Measurements from ENCODE around the gene SMYD3. TPM values are rescaled to one million over a fixed set of nuclear protein-coding genes. Genes with fewer than 3 reads are reported as not detected.

SMYD3 gene
- polyA plus RNA-seq, 2 of the 4 experiments (the other 2 are of a cell fraction) = 18.2 to 35.2 TPM

DNA sequence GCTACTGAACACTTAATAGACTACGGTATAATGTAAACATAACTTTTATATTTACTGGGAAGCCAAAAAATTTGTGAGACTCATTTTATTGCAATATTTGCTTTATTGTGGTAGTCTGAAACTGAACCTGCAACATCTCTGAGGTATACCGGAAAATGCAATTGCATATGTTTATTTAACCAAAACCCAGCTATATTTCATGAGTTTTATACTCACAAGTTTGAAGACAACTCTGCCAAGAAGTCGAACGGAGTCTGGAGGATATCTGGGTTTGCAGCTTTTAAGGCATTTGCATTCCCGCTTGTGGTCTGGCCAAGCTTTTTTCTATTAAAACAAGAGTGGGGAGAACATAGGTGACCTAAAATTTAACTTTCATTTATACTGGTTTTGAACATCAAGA, 171.9 kb downstream of the SMYD3 start:
- H3K27ac ChIP-seq = no peak overlapping the region
- ATAC-seq = no peak
- no peak for DNase-seq (ENCODE audit: low read depth in 1 of 2, low spot score in 1 of 2)
- WGBS (ENCODE audit: missing lambda C conversion rate) = 89% methylated on average over 5 of the region's 5 CpGs
- ChIA-PET CTCF (no interaction called here), POLR2A (no interaction called here)
- no peaks in the 10 kb centered on the region for H3K9me3 ChIP-seq
- peak; percentile 51 for FAIRE-seq
- H3K4me1 ChIP-seq = no peaks in the 10 kb centered on the region
- no peak overlapping the region for H3K4me2 ChIP-seq
- no peak for TF ChIP-seq FOXS1 (CRISPR knock-in tag; IDR thresholded peaks at IDR 0.05)
- TF ChIP-seq, protein P1, sequence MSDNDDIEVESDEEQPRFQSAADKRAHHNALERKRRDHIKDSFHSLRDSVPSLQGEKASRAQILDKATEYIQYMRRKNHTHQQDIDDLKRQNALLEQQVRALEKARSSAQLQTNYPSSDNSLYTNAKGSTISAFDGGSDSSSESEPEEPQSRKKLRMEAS (IDR thresholded peaks at IDR 0.05) = no peak
- TF ChIP-seq CHD2 (IDR thresholded peaks at IDR 0.05; ENCODE audit: low read length, partially characterized antibody) = no peak
- no peak for TF ChIP-seq EP300 (IDR thresholded peaks at IDR 0.05)
- TF ChIP-seq RAD21 (conservative IDR thresholded peaks at IDR 0.05 in 1 of 2, IDR thresholded peaks at IDR 0.05 in 1 of 2) = no peak
- no peak for TF ChIP-seq RCOR1 (IDR thresholded peaks at IDR 0.05; ENCODE audit: low read depth, low read length)
- TF ChIP-seq, protein P2, sequence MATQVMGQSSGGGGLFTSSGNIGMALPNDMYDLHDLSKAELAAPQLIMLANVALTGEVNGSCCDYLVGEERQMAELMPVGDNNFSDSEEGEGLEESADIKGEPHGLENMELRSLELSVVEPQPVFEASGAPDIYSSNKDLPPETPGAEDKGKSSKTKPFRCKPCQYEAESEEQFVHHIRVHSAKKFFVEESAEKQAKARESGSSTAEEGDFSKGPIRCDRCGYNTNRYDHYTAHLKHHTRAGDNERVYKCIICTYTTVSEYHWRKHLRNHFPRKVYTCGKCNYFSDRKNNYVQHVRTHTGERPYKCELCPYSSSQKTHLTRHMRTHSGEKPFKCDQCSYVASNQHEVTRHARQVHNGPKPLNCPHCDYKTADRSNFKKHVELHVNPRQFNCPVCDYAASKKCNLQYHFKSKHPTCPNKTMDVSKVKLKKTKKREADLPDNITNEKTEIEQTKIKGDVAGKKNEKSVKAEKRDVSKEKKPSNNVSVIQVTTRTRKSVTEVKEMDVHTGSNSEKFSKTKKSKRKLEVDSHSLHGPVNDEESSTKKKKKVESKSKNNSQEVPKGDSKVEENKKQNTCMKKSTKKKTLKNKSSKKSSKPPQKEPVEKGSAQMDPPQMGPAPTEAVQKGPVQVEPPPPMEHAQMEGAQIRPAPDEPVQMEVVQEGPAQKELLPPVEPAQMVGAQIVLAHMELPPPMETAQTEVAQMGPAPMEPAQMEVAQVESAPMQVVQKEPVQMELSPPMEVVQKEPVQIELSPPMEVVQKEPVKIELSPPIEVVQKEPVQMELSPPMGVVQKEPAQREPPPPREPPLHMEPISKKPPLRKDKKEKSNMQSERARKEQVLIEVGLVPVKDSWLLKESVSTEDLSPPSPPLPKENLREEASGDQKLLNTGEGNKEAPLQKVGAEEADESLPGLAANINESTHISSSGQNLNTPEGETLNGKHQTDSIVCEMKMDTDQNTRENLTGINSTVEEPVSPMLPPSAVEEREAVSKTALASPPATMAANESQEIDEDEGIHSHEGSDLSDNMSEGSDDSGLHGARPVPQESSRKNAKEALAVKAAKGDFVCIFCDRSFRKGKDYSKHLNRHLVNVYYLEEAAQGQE (IDR thresholded peaks at IDR 0.05) = no peak
- no peak for TF ChIP-seq KDM5A (IDR thresholded peaks at IDR 0.05)
- TF ChIP-seq NPAS2 (CRISPR knock-in tag; IDR thresholded peaks at IDR 0.05; ENCODE audit: borderline replicate concordance) = no peak
- TF ChIP-seq CBX2 (IDR thresholded peaks at IDR 0.05; ENCODE audit: borderline replicate concordance, low read depth) = no peak
- no peak for TF ChIP-seq CEBPB (IDR thresholded peaks at IDR 0.05)
- TF ChIP-seq KDM1A (IDR thresholded peaks at IDR 0.05; ENCODE audit: low read depth) = no peak
- TF ChIP-seq, protein P3, sequence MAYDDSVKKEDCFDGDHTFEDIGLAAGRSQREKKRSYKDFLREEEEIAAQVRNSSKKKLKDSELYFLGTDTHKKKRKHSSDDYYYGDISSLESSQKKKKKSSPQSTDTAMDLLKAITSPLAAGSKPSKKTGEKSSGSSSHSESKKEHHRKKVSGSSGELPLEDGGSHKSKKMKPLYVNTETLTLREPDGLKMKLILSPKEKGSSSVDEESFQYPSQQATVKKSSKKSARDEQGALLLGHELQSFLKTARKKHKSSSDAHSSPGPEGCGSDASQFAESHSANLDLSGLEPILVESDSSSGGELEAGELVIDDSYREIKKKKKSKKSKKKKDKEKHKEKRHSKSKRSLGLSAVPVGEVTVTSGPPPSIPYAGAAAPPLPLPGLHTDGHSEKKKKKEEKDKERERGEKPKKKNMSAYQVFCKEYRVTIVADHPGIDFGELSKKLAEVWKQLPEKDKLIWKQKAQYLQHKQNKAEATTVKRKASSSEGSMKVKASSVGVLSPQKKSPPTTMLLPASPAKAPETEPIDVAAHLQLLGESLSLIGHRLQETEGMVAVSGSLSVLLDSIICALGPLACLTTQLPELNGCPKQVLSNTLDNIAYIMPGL (CRISPR knock-in tag; IDR thresholded peaks at IDR 0.05; ENCODE audit: borderline replicate concordance) = no peak
- no peak overlapping the region for H3K4me3 ChIP-seq

DNA sequence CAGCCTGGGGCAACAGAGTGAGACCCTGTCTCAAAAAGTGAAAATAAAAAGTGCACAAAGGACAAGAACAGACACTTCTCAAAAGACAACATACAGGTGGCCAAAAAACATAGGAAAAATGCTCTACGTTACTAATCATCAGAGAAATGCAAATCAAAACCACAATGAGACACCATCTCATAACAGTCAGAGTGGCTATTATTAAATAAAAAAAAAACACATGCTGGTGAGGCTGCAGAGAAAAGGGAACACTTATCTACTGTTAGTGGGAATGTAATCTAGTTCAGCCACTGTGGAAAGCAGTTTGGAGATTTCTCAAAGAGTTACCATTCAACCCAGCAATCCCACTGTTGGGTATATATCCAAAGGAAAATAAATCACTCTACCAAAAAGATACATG, 173.2 kb downstream of the SMYD3 start:
- H3K9me3 ChIP-seq = no peaks in the 10 kb centered on the region
- no peak overlapping the region for H3K27ac ChIP-seq
- TF ChIP-seq SREBF2 (IDR thresholded peaks at IDR 0.05) = no peak
- TF ChIP-seq NR3C1 (IDR thresholded peaks at IDR 0.05) = no peak
- no peak for TF ChIP-seq RNF2 (IDR thresholded peaks at IDR 0.05; ENCODE audit: borderline replicate concordance, low read depth)
- TF ChIP-seq CEBPB (IDR thresholded peaks at IDR 0.05) = no peak
- no peak for TF ChIP-seq MAZ (IDR thresholded peaks at IDR 0.05; ENCODE audit: borderline replicate concordance, low read depth, low read length)
- TF ChIP-seq CHD4 (IDR thresholded peaks at IDR 0.05; ENCODE audit: borderline replicate concordance) = no peak
- no peak for FAIRE-seq
- ATAC-seq = no peak
- 85% methylated on average over 1 of the region's 1 CpG for WGBS (ENCODE audit: missing lambda C conversion rate)
- H3K4me2 ChIP-seq = no peak overlapping the region
- no peak for DNase-seq (ENCODE audit: low read depth in 1 of 2, low spot score in 1 of 2)
- no peak overlapping the region for H3K4me3 ChIP-seq
- no peaks in the 10 kb centered on the region for H3K4me1 ChIP-seq
- ChIA-PET POLR2A (no interaction called here), CTCF (no interaction called here)

DNA sequence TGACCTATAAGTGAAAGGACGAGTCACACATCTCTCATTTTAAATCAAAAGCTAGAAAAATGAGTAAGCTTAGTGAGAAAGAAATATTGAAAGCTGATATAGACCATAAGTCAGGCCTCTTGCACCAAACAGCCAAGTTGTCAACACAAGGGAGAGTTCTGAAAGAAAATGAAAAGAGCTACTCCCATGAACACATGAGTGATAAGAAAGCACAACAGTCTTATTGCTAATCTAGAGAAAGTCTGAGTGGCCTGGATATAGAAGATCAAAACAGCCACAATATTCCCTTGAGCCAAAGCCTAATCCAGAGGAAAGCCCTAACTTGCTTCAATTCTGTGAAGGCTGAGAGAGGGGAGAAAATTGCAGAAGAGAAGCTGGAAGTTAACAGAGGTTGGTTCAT, 175.0 kb downstream of the SMYD3 start:
- H3K4me3 ChIP-seq = no peak overlapping the region
- CTCF ChIA-PET = no interaction called here
- no peaks in the 10 kb centered on the region for H3K9me3 ChIP-seq
- H3K4me2 ChIP-seq = no peak overlapping the region
- POLR2A ChIA-PET = no interaction called here
- TF ChIP-seq, protein P4, sequence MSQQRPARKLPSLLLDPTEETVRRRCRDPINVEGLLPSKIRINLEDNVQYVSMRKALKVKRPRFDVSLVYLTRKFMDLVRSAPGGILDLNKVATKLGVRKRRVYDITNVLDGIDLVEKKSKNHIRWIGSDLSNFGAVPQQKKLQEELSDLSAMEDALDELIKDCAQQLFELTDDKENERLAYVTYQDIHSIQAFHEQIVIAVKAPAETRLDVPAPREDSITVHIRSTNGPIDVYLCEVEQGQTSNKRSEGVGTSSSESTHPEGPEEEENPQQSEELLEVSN (IDR thresholded peaks at IDR 0.05; ENCODE audit: borderline replicate concordance, low read depth) = no peak
- TF ChIP-seq JUN (IDR thresholded peaks at IDR 0.05) = no peak
- no peak for TF ChIP-seq FOXS1 (CRISPR knock-in tag; IDR thresholded peaks at IDR 0.05)
- no peak for TF ChIP-seq RARB (CRISPR knock-in tag; IDR thresholded peaks at IDR 0.05)
- TF ChIP-seq NPAS2 (CRISPR knock-in tag; IDR thresholded peaks at IDR 0.05; ENCODE audit: borderline replicate concordance) = no peak
- TF ChIP-seq KDM1A (IDR thresholded peaks at IDR 0.05; ENCODE audit: low read depth) = no peak
- TF ChIP-seq ZC3H11A (IDR thresholded peaks at IDR 0.05) = no peak
- TF ChIP-seq HOXB13 (CRISPR knock-in tag; IDR thresholded peaks at IDR 0.05; ENCODE audit: low read depth) = no peak
- DNase-seq (ENCODE audit: low read depth in 1 of 2, low spot score in 1 of 2) (no peak), FAIRE-seq (no peak), ATAC-seq (no peak)
- H3K27ac ChIP-seq = no peak overlapping the region
- H3K4me1 ChIP-seq = peaks cover 6% of the 10 kb centered on the region; the same call in 2 of the 3 replicates
- WGBS (ENCODE audit: missing lambda C conversion rate) = 70% methylated on average over 1 of the region's 1 CpG
